Measurements from ENCODE around the gene HSD3B2.
A peak's percentile ranks its signal among the peaks of the same experiment; 100 is the strongest.

The HSD3B2 gene

DNA sequence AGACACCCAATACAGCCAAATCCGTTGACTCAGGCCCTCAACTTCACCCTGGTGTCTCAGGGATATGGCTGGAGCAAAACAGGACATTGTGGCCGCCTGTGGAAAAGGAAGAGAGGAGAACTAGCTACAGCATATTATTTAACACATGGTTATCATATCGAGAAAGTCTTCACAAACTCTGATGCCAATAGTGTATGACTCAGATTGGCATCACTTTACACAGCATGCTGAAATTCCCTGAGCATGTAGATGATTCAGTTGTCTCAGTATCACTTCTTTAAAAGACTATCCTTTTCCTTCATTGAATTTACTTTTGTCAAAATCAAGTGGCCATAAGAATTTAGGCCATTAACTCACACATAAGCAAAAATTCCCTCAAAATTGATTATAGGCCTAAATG lies 20.1 kb downstream of the HSD3B2 start:
- TF ChIP-seq, protein P1, sequence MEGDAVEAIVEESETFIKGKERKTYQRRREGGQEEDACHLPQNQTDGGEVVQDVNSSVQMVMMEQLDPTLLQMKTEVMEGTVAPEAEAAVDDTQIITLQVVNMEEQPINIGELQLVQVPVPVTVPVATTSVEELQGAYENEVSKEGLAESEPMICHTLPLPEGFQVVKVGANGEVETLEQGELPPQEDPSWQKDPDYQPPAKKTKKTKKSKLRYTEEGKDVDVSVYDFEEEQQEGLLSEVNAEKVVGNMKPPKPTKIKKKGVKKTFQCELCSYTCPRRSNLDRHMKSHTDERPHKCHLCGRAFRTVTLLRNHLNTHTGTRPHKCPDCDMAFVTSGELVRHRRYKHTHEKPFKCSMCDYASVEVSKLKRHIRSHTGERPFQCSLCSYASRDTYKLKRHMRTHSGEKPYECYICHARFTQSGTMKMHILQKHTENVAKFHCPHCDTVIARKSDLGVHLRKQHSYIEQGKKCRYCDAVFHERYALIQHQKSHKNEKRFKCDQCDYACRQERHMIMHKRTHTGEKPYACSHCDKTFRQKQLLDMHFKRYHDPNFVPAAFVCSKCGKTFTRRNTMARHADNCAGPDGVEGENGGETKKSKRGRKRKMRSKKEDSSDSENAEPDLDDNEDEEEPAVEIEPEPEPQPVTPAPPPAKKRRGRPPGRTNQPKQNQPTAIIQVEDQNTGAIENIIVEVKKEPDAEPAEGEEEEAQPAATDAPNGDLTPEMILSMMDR (IDR thresholded peaks at IDR 0.05; ENCODE audit: insufficient read depth, missing control alignments): no peak
- FAIRE-seq (no peak), DNase-seq (ENCODE audit: insufficient read length, low spot score) (no peak)

DNA sequence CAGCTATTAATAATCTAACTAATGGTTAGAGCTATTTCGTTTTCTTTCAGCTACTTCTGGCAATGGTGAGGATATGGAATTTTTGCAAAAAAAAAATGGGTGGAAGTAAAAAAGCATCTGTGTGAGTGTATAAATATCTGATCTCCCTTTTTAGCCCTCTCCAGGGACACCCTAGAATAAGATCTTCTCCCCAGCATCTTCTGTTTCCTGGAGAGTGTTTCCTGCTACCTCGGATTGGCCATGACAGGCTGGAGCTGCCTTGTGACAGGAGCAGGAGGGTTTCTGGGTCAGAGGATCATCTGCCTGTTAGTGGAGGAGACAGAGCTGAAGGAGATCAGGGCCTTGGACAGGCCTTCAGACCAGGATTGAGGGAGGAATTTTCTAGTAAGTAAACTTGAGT lies 23.8 kb downstream of the HSD3B2 start:
- TF ChIP-seq, protein P1 (IDR thresholded peaks at IDR 0.05; ENCODE audit: insufficient read depth, missing control alignments): no peak
- no peak for DNase-seq (ENCODE audit: insufficient read length, low spot score)
- no peak for FAIRE-seq

DNA sequence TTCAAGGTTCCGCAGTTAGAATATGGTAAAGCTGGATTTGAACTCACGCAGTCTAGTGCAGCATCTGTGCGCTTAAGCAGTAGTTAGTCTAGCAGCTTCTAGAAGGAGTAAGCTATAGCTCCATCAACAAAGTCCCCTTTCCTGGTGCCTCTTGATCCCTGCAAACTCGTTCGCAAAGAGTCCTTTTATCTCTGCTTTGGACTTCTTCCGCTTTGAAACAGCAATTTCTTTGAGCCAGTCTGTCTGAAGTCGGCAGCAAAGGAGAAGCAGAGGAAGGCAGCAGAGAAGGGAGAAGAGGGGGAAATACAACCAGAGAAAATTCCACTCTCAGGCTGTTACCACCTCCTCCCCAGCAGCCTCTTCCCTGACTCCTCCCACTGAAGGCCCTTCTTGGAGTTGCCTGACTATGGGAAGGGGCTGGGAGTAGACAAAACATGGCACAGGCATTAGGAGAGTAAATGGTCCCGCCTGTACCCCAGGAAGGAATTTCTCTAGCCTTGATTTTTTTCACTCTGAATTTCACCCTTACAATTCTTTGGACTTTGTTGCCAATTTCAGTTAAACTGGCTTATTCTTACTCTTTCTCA lies 25.9 kb downstream of the HSD3B2 start:
- DNase-seq (ENCODE audit: insufficient read length, low spot score) (no peak), FAIRE-seq (no peak)
- TF ChIP-seq, protein P1 (IDR thresholded peaks at IDR 0.05; ENCODE audit: insufficient read depth, missing control alignments): no peak

GRCh38 chr1:119442756-119443155 lies 27.8 kb downstream of the HSD3B2 start:
- DNase-seq (ENCODE audit: insufficient read length, low spot score) (no peak), FAIRE-seq (no peak)
- TF ChIP-seq, protein P1 (IDR thresholded peaks at IDR 0.05; ENCODE audit: insufficient read depth, missing control alignments): no peak

- no peak for FAIRE-seq
- no peak for DNase-seq (ENCODE audit: insufficient read length, low spot score)
- TF ChIP-seq, protein P1 (IDR thresholded peaks at IDR 0.05; ENCODE audit: insufficient read depth, missing control alignments): no peak
Observed at GRCh38 chr1:119446321-119446720, 31.4 kb downstream of the HSD3B2 start.

DNA sequence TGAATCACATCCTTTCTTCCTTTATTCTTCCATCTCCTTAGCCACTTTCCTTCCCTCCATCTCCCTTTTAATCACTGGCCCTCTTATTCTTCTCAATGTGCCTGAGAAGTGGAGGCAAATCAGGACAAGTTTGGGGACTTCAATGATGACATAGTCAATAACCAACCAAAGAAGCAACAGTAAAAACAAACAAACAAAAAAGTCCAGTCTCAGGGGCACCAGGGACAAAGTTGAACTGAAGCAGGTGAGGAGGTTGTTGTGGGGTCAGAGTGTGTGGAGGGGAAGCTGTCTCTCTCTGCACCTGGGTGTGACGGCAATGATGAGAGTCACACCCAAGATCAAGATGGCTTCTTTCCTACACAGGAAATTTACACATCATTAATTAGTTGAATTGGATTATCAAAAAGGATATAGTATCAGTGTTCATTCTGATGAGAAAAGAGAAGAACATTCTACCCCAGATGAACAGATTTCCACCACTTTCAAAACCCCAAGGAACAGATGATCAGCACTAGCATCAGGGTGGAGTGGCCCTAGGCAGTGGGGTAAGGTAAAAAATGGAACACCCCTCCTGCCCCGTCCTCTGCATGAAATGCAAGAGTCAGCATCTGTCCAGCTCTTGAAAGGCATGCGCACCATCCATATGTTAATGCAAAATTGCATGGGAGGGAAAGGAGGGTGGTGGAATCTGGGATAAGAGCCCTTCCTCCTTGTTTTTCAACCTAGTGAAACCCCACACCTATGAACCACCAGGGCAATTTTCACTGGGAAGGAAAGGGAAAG lies 32.6 kb downstream of the HSD3B2 start:
- FAIRE-seq: no peak
- no peak for DNase-seq (ENCODE audit: insufficient read length, low spot score)
- TF ChIP-seq, protein P1 (IDR thresholded peaks at IDR 0.05; ENCODE audit: insufficient read depth, missing control alignments): no peak

DNA sequence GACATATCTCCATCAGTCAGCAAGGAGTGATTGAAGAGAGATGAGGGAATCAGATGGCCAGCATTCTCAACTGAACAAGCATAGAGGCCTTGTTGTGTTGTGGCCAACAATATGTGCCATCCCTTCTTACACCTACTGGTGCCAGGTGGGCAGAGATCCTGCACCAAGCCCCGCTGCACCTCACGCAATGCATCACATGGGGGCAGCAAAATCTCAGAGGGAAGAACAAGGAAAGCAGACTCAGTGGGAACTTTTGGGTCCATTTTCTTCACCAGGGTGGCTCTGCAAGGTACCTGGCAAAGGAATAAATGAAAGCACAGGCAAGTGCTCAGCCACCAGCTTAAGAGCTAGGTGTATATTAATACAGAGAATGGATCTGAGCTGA lies 33.2 kb downstream of the HSD3B2 start:
- TF ChIP-seq, protein P1 (IDR thresholded peaks at IDR 0.05; ENCODE audit: insufficient read depth, missing control alignments): peak; percentile 7
- FAIRE-seq: no peak

More for the DNA sequence above, 33.2 kb downstream of the HSD3B2 start:
- DNase-seq (ENCODE audit: insufficient read length, low spot score): no peak
